Natural killer cell treated with Interleukin-12 subunit alpha and Interleukin-12 subunit beta and Interleukin-15 and Interleukin-18, amount 100 ng/mL, for 72 hours (primary cell): ENCODE data around the gene TMEM209. TPM values are rescaled to one million over a fixed set of nuclear protein-coding genes. Genes with fewer than 3 reads are reported as not detected.
"Not testable (repeated sequence)": the region's sequence is repeated elsewhere in the genome, so short reads cannot be mapped to it uniquely, and the experiment has no call there.

Experiments
- ATAC-seq, 2 donors: fragments of 150-1000 bp; cut with Tn5 transposase in 1 of 2; sonication (Bioruptor Pico), chemical (Tn5 transposase) in 1 of 2; 2 replicates each; pipeline ENCODE4 v1.10.0; 2021
- DNase-seq: peaks from one replicate; pipeline ENCODE4 v3.0.0; 2022; ENCODE audit warnings: low spot score
- H3K27ac Mint-ChIP-seq, 2 donors: 1 replicate in 1 of 2; 2 replicates in 1 of 2; pipeline ENCODE4 v1.8.0; 2022; ENCODE audit warnings: mixed read lengths in 2 of 2, mild to moderate bottlenecking in 1 of 2, moderate library complexity in 1 of 2
- H3K27me3 Mint-ChIP-seq, 2 donors: 1 replicate in 1 of 2; 2 replicates in 1 of 2; pipeline ENCODE4 v1.8.0; 2022; ENCODE audit warnings: mixed read lengths in 2 of 2
- H3K36me3 Mint-ChIP-seq: one replicate; pipeline ENCODE4 v1.8.0; 2022; ENCODE audit warnings: mixed read lengths
- H3K4me1 Mint-ChIP-seq, 2 donors: 1 replicate in 1 of 2; 2 replicates in 1 of 2; pipeline ENCODE4 v1.8.0; 2022; ENCODE audit warnings: low read depth in 2 of 2, mixed read lengths in 2 of 2, mild to moderate bottlenecking in 1 of 2
- H3K4me3 Mint-ChIP-seq: one replicate; pipeline ENCODE4 v1.8.0; 2022; ENCODE audit warnings: mixed read lengths
- H3K9me3 Mint-ChIP-seq: 2 replicates; pipeline ENCODE4 v1.8.0; 2022; ENCODE audit warnings: mixed read lengths
- total RNA-seq, 2 donors: library from RNA; stranded (reverse); gene quantifications; one replicate each; pipeline ENCODE4 v1.2.3, GENCODE V29; 2022

Gene TMEM209
- total RNA-seq, 2 donors from 2014 or later, result 39.4 to 43.9 TPM

GRCh38 chr7:130151591-130152492 lies 53.4 kb downstream of the TMEM209 start:
- peaks cover 0 to 3% of the 10 kb centered on the region in 2 donors for H3K4me1 Mint-ChIP-seq
- H3K4me3 Mint-ChIP-seq, result no peak overlapping the region
- ATAC-seq (peak; percentile 60 to 69), DNase-seq (no peak)
- peaks cover 0 to 8% of the 10 kb centered on the region in 2 donors for H3K27me3 Mint-ChIP-seq
- no peak overlapping the region for H3K27ac Mint-ChIP-seq
- H3K36me3 Mint-ChIP-seq, result no peaks in the 10 kb centered on the region
- H3K9me3 Mint-ChIP-seq, result no peaks in the 10 kb centered on the region

- no peak for ATAC-seq
- H3K36me3 Mint-ChIP-seq, result no peaks in the 10 kb centered on the region
- no peak overlapping the region for H3K27ac Mint-ChIP-seq
- peaks cover 5 to 7% of the 10 kb centered on the region in 2 donors for H3K4me1 Mint-ChIP-seq
- peaks cover 0 to 7% of the 10 kb centered on the region in 2 donors for H3K27me3 Mint-ChIP-seq
- no peaks in the 10 kb centered on the region for H3K9me3 Mint-ChIP-seq
- no peak for DNase-seq
- H3K4me3 Mint-ChIP-seq, result no peak overlapping the region
Measured at GRCh38 chr7:130150587-130150986, 54.6 kb downstream of the TMEM209 start.

GRCh38 chr7:130149281-130150139 lies 55.7 kb downstream of the TMEM209 start:
- DNase-seq, result no peak
- ATAC-seq, result no peak
- peaks cover 6 to 15% of the 10 kb centered on the region in 2 donors for H3K4me1 Mint-ChIP-seq

GRCh38 chr7:130148561-130148960 lies 56.6 kb downstream of the TMEM209 start:
- Mint-ChIP-seq H3K36me3 (no peaks in the 10 kb centered on the region), H3K9me3 (no peaks in the 10 kb centered on the region), H3K4me3 (no peak overlapping the region), H3K27me3 (peaks cover 0 to 5% of the 10 kb centered on the region in 2 donors), H3K27ac (no peak overlapping the region), H3K4me1 (peaks cover 6 to 15% of the 10 kb centered on the region in 2 donors)
- ATAC-seq (no peak), DNase-seq (no peak)

More at GRCh38 chr7:130149281-130150139, 55.7 kb downstream of the TMEM209 start:
- Mint-ChIP-seq H3K27ac (no peak overlapping the region), H3K27me3 (peaks cover 0 to 5% of the 10 kb centered on the region in 2 donors), H3K4me3 (no peak overlapping the region), H3K36me3 (no peaks in the 10 kb centered on the region), H3K9me3 (no peaks in the 10 kb centered on the region)

GRCh38 chr7:130147710-130148325 lies 57.4 kb downstream of the TMEM209 start:
- no peaks in the 10 kb centered on the region for H3K36me3 Mint-ChIP-seq
- H3K27me3 Mint-ChIP-seq, result peaks cover 0 to 5% of the 10 kb centered on the region in 2 donors
- DNase-seq, result no peak
- H3K9me3 Mint-ChIP-seq, result no peaks in the 10 kb centered on the region
- H3K27ac Mint-ChIP-seq, result no peak overlapping the region
- no peak for ATAC-seq
- H3K4me1 Mint-ChIP-seq, result peaks cover 6 to 18% of the 10 kb centered on the region in 2 donors
- no peak overlapping the region for H3K4me3 Mint-ChIP-seq

GRCh38 chr7:130146693-130147405 lies 58.4 kb downstream of the TMEM209 start:
- H3K36me3 Mint-ChIP-seq, result no peaks in the 10 kb centered on the region
- peaks cover 6 to 18% of the 10 kb centered on the region in 2 donors for H3K4me1 Mint-ChIP-seq
- H3K27ac Mint-ChIP-seq, result no peak overlapping the region
- no peak overlapping the region for H3K4me3 Mint-ChIP-seq
- no peaks in the 10 kb centered on the region for H3K9me3 Mint-ChIP-seq
- no peak for ATAC-seq
- peaks cover 0 to 8% of the 10 kb centered on the region in 2 donors for H3K27me3 Mint-ChIP-seq
- no peak for DNase-seq

- DNase-seq, H3K9me3 Mint-ChIP-seq, ATAC-seq, H3K36me3 Mint-ChIP-seq, H3K27ac Mint-ChIP-seq: not testable (repeated sequence)
- Mint-ChIP-seq H3K27me3 (peaks cover 0 to 12% of the 10 kb centered on the region in 2 donors), H3K4me1 (peaks cover 6 to 21% of the 10 kb centered on the region in 2 donors), H3K4me3 (peak overlapping the region; percentile 18)
Measured at GRCh38 chr7:130146142-130146541, 59.1 kb downstream of the TMEM209 start.

- H3K27me3 Mint-ChIP-seq, result peaks cover 0 to 14% of the 10 kb centered on the region in 2 donors
- H3K27ac Mint-ChIP-seq, result no peak overlapping the region
- H3K4me3 Mint-ChIP-seq, result peak overlapping the region; percentile 18
- peak; percentile 68 to 73 for ATAC-seq
- no peaks in the 10 kb centered on the region for H3K36me3 Mint-ChIP-seq
- no peak for DNase-seq
- H3K4me1 Mint-ChIP-seq, result peaks cover 6 to 24% of the 10 kb centered on the region in 2 donors
- H3K9me3 Mint-ChIP-seq, result no peaks in the 10 kb centered on the region
Measured at GRCh38 chr7:130145424-130146100, 59.6 kb downstream of the TMEM209 start.

GRCh38 chr7:130144312-130145171 lies 60.7 kb downstream of the TMEM209 start:
- DNase-seq, result no peak
- H3K27ac Mint-ChIP-seq, result no peak overlapping the region
- H3K9me3 Mint-ChIP-seq, result no peaks in the 10 kb centered on the region

GRCh38 chr7:130143986-130144311 lies 61.3 kb downstream of the TMEM209 start:
- Mint-ChIP-seq H3K4me1 (peaks cover 6 to 21% of the 10 kb centered on the region in 2 donors), H3K27me3 (peaks cover 0 to 14% of the 10 kb centered on the region in 2 donors), H3K27ac (no peak overlapping the region), H3K4me3 (no peak overlapping the region), H3K36me3 (peaks cover 6% of the 10 kb centered on the region), H3K9me3 (no peaks in the 10 kb centered on the region)
- ATAC-seq (no peak), DNase-seq (no peak)

More at GRCh38 chr7:130144312-130145171, 60.7 kb downstream of the TMEM209 start:
- Mint-ChIP-seq H3K36me3 (peaks cover under 1% of the 10 kb centered on the region), H3K4me1 (peaks cover 6 to 21% of the 10 kb centered on the region in 2 donors), H3K27me3 (peaks cover 0 to 14% of the 10 kb centered on the region in 2 donors), H3K4me3 (no peak overlapping the region)
- ATAC-seq, result no peak

- Mint-ChIP-seq H3K27ac (no peak overlapping the region), H3K27me3 (peaks cover 0 to 13% of the 10 kb centered on the region in 2 donors), H3K36me3 (peaks cover 6% of the 10 kb centered on the region), H3K4me3 (no peak overlapping the region), H3K9me3 (no peaks in the 10 kb centered on the region), H3K4me1 (peaks cover 6 to 21% of the 10 kb centered on the region in 2 donors)
- ATAC-seq (no peak), DNase-seq (no peak)
Measured at GRCh38 chr7:130143334-130143732, 61.9 kb downstream of the TMEM209 start.
